GM18519 (cell line): ENCODE data around the gene TXNRD1.

Experiments used
- ATAC-seq: cut with Tn5 transposase; IDR thresholded peaks from one replicate; pipeline ENCODE4 v1.9.1; 2021; ENCODE audit warnings: mild to moderate bottlenecking, moderate library complexity; ENCODE audit not compliant: unreplicated experiment, low FRiP score

TXNRD1 gene

DNA sequence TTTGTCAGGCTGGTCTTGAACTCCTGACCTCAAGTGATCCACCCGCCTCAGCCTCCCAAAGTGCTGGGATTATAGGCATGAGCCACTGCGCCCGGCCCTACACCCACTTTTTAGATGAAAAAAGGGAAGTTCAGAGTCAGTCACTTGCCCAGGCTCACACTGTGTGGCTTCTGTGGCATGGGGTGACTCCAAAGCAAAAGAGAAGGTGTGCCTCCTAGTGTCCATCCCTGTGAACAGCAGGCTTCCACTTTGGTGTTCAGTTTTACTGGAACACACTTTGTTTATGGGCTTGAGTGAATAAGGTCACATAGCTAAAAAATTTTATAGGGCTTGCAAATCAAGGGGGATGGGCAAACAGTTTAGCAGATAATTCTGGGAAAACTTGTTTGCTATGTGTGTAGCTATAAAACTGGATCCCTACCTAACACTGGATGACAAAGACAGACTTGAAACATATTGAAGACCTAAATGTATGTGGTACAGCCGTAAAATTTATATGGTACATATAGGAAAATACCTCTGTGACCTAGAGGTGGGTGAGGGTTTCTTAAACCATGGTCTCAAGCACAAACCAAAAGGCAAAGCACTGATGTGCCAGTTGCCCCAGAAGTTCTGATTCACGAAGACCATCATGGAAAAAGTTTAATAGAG, 142.9 kb downstream of the TXNRD1 start:
- no peak for ATAC-seq

DNA sequence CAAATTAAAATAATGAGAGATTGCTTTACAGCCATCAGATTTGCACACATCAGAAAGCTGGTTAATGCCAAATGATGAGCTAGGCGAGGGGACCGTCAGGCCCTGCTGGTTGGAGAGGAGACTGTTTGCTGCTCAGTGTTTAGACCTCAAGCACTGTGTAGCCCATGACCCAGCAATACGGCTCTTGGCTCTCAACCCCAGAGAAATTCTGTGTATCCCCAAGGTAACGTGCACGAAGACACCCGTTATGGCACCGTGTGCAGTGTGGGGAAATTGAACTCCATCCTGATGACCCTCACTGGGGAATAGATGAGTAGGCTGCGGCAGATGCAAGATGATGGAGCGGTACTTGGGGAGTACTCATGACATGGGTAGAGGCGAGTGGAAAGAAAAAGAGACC, 143.6 kb downstream of the TXNRD1 start:
- ATAC-seq, result no peak

DNA sequence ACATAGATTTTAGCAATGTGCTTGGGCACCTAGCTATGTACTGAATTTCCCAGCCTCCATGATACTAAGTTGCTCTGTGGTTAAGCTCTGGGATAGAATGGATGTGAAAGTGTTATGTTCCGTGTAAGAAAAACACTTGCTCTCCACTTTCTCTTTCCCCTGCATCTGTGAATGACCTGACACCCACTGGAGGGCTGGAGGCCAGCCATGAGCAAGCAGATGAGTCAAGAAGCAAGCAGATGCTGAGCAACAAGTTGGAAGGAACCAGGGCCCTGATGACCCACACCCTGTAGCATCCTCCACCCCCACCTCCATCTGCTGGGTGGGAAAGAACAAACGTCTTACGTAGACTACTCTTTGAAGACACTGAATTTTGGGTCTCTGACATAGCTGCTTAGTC, 144.6 kb downstream of the TXNRD1 start:
- ATAC-seq, result no peak

DNA sequence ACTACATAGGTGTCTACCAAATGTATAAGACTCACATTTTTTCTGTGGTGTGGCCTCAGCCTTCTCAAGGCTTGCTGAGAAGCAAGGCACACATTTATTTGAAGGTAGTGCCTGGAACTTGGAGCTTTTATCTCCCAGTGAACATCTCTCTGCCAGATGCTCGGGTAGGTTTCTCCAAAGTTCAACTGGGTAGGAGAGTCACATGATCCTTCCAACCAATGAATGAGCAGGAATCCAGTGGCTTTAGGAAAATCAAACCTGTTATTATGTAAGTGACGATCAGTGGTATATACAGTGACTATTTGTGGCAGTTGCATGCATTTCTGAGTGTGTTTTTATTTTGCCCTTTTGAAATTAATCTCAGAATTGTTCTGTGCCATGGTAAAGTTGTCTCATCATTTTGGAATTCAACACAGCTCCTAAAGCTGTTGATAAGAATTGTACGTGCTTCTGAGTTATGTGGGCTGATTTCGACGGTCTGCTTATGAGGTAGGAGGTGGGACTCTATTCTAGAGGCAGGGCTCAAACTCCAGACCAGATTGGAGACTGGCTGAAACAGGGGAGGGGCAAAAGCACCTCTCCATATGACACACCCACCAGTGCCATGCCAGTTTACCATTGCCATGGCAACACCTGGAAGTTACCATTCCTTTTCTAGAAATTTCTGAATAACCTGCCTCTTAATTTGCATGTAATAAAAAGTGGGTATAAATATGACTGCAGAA, 145.6 kb downstream of the TXNRD1 start:
- no peak for ATAC-seq

DNA sequence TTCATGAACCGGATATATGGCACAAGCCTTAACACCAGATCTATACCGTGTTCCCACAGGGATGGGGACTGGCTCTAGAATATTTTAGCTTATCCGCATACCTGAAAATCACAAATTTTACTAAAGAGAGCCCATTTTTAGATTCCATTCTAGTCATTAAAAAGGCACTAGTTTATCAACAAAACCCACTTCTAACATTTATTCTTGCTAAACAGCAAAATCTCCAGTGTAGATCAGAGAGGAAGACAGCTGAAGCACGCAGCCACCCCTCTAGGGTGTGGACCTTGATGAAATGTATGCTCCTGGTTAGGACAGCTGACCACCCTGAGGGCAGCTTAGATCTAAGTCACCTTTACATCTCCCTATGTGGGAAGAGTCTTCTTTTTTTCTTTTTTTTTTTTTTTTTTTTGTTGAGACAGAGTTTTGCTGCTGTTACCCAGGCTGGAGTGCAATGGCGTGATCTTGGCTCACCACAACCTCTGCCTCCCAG, 150.4 kb downstream of the TXNRD1 start:
- no peak for ATAC-seq

DNA sequence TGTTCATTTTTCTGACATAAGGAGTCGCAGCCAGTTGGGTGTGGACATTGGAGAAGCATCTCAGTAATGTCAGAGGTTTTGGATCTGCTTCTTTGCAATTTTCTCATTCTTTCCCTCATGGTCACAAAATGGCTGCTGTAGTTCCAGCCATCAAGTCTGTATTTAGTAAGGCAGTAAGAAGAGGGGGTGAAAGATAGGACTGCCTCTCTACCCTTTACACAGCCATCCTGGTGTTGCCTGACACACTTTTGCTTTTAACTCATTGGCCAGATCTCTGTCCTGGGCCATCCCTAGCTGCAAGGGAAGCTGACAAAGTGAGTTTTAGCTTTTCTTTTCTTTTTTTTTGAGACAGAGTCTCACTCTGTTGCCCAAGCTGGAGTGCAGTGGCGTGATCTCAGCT, 154.1 kb downstream of the TXNRD1 start:
- no peak for ATAC-seq

DNA sequence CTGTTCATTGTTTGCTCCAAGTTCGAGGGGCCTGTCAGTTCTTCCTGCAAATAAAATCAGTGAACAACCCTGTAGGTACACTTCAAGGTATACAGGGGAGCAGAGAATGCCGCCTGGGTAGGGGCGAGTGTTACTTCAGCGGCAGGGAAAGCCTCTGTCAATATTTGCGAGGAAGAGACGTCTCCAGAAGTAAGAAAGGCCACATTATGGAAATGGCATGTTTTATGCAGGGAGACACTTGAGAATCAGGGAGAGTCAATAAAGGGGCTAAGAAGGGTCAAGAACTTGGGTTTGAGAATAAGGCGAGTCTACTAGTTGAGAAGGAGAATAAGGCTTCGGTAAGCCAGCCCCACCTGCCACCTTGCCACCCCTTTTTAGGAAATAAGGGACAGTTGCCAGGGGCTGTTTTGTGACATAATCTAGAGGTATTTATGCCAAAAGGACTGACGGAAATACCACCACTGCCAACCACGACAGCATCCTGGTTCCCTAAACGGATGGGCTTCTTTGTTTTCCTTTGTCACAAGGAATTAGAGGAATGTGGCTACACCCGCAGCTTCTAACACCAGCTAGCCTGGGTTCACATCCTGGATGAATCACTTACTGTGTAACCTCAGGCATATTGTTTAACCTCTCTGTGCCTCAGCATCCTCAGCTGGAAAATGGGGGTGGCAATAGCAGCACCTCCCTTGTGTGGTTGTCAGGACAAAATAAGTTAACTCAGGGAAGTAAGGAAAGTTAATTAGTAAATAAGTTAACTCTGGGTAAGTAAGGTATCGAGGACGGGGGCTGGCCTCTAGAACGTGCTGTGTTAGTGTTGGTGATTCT, 155.7 kb downstream of the TXNRD1 start:
- no peak for ATAC-seq

DNA sequence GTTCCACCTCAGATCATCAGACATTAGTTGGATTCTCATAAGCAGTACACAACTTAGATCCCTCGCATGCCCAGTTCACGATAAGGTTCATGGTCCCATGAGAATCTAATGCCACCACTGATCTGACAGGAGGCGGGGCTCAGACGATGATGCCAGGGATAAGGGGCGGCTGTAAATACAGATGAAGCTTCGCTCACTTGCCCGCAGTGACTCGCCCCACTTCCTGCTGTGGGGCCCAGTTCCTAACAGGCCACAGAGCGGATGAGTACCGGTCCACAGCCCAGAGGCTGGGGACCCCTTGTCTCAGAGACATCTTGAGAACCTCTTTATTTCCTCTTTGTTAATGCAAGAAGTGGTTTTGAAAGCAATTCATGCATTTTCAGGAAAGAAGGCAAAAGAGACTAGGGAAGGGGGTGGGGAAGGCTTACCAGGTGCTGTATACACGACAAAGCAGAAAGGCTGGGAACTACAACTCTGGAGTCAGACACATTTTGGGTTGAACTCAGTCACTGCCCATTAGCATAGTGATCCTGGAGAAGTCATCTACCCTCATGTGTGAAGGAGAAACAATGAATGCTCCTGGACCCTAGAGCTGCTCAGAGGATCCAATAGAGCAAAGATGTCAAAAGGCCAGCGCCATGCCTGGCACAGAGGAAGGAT, 156.6 kb downstream of the TXNRD1 start:
- ATAC-seq, result no peak

DNA sequence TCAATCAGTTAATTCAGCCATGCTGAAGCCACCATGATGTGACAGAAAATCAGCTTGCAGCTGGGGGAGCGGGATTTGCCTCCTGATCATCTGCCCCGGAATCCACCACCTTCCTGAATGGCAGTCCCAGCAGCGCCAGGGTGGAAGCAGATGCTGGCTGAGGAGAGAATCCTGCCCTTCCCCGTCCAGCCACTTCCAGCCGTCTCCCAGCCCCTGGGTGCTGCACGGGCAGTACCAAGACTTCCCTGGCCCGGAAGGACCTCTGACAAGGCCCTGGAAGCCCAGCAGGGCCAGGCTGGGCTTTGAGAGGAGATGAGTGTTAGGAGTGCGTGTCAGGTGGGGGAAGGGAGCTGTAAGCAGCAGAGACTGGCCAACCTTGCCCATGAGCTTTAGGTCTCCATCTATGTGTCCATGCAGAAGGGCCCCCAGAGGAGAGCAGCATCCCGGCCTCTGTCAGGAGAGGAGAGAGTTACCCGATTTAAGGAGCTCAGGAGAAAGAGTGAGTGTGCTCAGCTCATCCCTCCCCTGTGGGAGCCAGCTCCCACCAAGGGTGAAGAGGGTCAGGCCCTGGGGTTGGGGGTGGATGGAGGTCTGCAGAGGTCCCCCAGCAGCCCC, 157.2 kb downstream of the TXNRD1 start:
- no peak for ATAC-seq

DNA sequence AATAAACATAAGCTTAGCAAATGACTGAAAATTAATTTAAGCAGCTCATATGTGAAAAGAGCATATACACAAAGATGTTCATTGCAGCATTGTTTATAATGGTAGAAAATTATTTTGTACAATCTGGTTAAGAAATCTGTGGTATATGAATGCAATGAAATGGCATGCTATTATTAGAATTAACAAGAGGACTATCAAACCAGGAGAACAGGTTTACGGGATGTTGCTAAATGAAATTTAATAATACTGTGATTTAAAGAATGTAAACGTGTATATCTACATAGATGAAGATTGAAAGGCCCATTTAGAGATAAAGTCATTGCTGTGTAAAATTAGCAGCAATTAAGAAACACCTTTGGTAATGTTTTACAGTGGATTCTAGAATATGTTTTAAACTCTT, 158.5 kb downstream of the TXNRD1 start:
- no peak for ATAC-seq

DNA sequence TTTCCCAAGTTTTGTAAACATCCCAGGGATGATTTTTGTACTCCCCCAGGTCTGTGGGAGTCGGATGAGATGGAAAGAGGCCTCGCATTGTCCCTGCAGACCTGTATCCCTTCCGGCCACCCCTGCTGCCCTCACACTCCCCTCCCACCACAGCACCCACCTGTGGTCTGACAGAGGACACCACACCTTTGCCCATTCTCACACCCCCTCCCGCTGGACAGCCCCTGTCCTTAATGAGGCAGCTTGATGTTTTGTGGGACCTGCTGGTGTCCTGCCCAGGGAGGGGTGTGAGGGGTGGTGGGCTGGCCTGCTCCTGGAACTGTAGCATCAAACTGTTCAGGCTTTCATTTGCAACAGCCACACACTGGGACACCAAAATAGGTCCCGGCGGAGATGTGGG, 159.2 kb downstream of the TXNRD1 start:
- ATAC-seq, result no peak

DNA sequence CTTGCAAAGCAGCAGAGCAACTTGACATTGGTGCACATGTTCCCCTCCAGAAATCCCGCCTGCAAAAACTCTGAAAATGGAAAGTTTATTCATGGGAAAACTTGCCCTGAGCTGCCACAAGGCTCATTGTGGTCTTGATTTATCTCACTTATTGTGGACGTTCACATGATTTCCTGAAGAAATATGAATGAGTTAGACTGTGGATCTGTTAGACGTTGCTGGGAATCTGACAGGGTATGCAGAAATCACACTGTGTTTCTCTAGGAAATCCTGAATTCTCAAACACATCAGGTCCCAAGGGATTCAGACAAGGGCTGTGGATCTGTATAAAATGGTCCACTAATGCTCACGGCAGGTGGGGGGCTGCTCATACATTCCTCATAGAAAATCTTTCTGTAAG, 160.2 kb downstream of the TXNRD1 start:
- ATAC-seq, result no peak

DNA sequence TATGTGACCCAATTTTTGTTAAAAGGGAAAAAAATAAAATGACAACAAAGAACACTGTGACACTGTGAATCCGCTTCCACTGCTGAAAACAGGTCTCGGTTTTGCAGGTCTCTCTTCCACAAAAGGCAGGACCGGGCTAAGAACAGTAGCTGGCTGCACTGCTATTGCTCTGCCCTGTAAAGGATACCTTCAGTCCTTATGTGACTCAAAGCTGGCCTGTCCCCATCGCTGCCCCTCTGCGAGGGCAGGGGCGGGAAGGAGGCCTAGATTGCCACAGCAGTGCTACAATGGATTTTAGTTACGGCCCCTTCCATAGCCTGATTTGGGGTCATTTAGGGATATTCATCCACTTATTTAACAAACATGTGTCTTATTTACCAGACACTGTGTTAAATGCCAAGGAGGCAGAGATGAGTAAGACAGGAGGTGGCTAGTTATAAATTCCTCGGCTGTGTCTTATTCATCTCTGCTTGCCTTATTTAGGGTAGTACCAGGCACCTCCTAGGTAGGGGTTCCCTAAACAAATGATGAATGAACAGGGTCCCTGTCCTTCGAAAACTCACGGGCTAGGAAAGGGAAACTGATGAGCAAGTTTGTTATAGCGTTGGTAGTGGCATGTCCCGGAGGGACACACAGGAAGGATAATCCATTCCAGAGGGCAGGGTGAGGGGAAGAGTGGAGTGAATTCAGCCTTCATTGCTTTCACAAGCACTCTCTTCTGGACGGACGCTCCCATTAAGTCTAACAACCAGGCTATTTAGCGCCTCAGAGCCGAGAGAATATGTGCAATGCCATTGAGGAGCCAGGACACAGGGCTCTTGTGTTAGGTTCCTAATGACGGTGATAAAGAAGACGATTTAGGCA, 161.3 kb downstream of the TXNRD1 start:
- no peak for ATAC-seq

DNA sequence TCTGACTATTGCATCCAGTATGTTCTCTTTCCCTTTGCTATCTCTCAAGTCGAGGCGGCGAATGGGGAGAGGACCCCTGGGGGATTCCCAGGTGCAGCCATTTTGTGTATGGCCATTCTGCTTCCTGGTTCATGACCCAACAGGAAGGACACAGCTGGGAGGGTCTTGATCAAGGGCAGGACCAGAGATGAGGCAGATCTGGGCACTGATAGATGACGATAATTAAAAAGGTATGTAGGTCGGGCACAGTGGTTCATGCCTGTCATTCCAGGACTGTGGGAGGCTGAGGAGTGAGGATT, 161.9 kb downstream of the TXNRD1 start:
- no peak for ATAC-seq

DNA sequence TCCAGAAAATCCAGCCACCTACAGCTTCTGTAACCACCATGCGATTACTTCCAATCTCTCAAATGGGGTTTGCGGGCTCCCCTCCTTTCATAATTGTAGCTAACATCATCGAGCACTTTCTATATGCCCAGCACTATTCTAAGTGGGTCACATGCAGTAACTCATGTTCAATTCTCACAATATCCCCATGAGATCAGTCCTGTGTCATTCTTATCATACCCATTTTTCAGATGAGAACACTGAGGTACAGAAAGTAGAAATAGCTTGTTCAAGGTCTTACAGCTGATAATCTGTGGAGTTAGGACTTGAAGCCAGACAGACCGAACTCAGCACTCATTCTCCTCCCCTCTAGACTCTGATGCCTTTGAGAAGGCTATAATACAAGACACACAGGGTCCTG, 162.8 kb downstream of the TXNRD1 start:
- no peak for ATAC-seq

DNA sequence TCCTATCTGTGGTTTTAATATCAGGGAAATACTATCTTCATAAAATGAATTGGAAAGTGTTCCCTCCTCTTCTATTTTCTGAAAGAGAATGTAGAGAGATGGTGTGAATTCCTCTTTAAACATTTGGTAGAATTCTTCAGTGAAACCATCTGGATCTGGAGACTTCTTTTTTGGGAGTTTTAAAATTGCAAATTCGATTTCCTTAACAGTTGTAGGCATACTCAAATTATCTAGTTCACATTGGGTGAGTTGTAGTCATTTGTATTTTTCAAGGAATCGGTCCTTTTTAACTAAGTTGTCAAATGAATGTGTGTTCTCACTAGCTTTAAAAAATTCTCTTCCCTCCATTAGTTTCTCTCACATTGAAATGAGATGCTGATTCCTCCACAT, 165.8 kb downstream of the TXNRD1 start:
- ATAC-seq, result no peak

DNA sequence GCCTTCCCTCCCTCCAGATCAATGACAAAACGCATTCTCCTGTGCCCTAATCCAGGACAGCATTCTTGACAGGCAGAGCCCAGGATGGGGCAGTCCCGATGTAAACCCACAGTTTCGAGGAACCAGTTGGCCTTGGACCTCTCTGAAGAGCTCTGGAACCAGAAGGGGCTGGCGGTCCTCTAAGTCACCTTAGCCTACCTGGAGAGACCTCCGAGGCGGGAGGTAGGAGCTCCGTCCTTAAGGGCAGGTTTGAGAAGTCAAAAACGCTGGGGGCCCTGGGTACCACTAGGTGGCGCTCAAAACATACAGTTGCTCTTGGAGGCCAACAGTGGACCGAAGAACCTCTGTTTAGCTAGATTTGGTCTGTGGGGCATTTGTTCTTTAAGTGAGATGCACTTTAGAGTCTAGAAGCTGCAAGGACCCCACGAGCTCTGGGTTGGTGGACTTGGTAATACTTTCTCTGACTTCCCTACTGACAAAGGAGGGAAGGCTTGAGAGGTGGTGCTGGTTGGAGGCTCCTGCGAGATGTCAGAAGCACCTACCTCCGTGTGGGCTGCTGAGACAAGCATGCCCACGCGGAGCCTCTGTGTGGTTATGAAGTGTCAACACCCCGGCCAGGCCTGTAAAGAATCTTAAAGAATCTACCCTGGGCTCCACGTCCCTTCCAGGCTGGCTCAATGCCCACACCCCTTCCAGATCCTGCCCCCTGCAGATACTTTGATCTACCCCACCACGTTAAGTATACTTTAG, 166.3 kb downstream of the TXNRD1 start:
- no peak for ATAC-seq

DNA sequence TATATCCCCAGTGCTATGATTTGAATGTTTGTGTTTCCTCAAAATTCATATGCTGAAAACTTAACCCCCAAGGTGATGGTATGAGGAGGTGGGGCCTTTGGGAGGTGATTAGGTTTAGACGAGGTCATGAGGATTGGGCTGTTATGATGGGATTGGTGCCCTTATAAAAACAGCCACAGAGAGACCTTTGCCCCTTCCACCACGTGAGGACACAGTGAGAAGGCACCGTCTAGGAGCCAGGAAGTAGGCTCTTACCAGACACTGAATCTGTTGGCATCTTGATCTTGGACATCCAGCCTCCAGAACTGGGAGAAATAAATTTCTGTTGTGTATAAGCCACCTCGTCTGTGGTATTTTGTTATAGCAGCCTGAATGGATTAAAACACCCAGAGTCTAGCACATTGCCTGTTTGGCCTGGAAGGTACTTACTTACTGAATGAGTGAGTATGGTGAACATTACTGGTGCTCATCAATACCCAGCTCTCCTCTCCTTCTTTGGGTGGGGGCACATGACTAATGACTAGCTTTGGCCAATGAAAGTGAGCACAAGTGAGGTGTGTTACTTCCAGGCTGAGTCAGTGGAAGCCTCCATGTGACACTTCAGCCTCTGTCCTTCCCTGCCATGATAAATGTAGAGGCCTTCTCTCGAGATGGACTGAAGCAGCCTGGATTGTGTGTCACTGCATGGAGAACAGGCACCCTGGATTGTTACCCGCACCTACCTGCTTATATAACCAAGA, 168.7 kb downstream of the TXNRD1 start:
- no peak for ATAC-seq
